VCaP (cell line): ENCODE results near the gene NR6A1.

Experiments
- H3K27ac ChIP-seq: fragments of 450-650 bp; 2 replicates; pipeline ENCODE4 v1.5.1; 2017
- TF ChIP-seq, protein P1 (sequence below): fragments of 450-650 bp; conservative IDR thresholded peaks from 2 replicates; pipeline ENCODE4 v1.5.1; 2017; ENCODE audit warnings: mild to moderate bottlenecking, moderate library complexity

The NR6A1 gene

DNA sequence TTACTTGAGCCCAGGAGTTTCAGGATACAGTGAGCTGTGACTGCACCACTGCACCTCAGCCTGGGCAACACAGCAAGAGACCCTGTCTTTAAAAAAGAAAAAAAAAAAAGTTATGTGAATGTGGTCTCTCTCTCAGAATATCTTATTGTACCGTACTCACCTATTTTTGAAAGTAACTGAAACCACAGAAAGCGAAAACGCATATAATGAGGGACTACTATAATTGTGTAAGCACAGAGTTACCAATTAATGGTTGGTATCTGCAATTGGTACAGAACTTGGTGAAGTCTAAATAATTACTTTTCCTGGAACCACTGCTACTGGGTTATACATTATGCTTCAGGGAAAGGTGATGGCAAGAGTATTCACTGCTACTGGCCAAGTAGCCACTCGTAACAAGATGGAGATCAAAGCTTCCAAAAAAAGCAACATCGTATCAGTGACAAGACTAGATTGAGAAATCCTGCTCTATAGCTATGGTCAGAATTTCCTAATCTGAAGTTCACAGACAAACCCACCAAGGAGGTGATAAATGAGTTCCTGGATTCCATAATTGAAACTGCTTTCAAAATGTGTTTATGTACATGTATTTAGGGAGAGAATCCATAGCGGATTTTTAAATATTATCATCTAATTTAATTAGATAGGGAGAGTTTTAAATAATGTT lies 82.7 kb downstream of the NR6A1 start:
- TF ChIP-seq, protein P1, sequence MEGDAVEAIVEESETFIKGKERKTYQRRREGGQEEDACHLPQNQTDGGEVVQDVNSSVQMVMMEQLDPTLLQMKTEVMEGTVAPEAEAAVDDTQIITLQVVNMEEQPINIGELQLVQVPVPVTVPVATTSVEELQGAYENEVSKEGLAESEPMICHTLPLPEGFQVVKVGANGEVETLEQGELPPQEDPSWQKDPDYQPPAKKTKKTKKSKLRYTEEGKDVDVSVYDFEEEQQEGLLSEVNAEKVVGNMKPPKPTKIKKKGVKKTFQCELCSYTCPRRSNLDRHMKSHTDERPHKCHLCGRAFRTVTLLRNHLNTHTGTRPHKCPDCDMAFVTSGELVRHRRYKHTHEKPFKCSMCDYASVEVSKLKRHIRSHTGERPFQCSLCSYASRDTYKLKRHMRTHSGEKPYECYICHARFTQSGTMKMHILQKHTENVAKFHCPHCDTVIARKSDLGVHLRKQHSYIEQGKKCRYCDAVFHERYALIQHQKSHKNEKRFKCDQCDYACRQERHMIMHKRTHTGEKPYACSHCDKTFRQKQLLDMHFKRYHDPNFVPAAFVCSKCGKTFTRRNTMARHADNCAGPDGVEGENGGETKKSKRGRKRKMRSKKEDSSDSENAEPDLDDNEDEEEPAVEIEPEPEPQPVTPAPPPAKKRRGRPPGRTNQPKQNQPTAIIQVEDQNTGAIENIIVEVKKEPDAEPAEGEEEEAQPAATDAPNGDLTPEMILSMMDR, result no peak
- no peak overlapping the region for H3K27ac ChIP-seq

DNA sequence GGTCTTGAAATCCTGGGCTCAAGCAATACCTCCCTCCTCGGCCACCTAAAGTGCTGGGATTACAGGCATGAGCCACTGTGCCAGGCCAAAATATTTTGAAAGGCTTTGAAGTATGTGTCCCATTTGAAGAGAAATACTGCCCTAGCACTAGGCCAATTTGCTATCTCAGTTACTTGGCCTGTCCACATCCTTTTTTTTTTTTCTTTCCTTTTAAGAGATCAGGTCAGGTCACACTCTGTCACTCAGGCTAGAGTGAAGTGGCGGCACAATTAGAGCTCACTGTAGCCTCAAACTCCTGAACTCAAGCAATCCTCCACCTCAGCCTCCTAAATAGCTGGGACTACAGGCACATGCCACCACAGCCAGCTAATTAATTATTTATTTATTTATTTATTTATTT lies 84.2 kb downstream of the NR6A1 start:
- TF ChIP-seq, protein P1, result no peak
- no peak overlapping the region for H3K27ac ChIP-seq

DNA sequence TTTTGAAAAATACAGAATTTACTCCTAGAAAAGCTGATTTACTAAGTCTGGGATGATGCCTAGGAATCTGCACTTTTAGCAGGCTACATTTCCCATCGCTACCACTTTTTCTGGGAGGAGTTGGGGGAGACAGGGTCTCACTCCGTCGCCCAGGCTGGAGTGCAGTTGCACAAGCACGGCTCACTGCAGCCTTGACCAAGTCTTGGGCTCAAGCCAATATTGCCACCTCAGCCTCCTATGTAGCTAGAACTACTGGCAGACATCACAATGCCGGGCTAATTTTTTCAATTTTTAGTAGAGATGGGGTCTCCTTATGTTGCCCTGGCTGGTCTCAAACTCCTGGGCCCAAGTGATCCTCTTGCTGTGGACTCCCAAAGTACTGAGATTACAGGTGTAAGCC lies 85.9 kb downstream of the NR6A1 start:
- TF ChIP-seq, protein P1, result no peak
- H3K27ac ChIP-seq, result no peak overlapping the region

DNA sequence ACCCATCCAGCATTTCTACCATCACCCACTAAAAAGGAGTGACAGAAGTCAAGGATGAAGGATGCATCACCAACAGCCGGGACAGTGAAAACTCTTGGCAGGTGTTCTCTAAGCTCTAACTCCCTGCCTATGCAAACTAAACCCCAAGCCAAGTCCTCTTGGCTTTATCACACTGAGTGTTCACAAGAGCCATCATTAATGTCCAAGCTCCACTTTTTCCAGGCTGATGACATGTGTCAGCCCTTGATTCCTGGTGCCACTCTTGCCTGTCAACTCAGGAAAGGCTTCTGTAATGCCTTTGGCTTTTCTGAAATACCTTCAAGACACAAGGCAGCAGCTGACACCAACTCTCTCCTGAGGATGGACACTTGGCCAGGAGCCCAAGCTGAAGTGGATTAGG lies 86.9 kb downstream of the NR6A1 start:
- TF ChIP-seq, protein P1, result no peak
- no peak overlapping the region for H3K27ac ChIP-seq

DNA sequence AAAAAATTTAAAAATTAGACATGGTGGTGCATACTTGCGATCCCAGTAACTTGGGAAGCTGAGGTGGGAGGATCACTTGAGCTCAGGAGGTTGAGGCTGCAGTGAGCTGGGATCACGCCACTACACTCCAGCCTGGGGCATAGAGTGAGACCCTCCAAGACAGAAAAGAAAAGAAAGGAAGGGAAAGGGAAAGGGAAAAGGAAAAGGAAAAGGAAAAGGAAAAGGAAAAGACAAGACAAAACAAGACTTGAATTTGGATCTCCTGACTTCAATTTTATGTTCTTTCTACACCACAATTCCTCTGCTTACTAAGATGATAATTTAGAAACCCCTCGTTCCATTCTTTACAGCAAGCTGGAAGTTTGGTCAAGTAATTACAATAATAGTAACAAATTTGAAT lies 88.1 kb downstream of the NR6A1 start:
- TF ChIP-seq, protein P1, result no peak
- no peak overlapping the region for H3K27ac ChIP-seq

DNA sequence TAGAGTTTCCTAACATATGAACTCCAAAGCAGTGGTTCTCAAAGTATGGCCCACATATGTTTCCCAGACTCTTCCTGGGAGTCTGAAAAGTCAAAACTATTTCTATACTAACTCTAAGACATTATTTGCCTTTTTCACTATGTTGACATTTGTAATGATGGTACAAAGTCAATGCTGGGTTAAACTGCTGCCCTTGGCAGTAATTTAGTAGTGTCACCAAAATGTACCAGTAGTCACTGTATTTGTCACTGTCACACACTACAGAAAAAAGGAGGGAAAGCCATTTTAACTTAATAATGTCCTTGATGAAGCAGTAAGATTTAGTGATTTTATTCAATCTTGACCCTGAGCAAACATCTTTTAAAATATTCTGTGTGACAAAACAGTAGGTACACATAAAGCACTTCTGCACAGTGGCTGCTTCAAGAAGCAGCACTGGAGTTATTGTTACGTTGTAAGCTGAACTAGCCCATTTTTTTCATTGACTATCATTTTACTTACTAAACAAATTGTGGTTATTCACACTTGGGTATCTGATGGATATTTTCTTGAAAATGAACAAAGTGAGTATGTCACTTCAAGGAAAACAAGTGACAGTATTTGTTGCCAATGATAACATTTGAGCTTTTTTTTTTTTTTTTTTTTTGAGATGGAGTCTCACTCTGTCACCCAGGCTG lies 90.3 kb downstream of the NR6A1 start:
- TF ChIP-seq, protein P1, result no peak
- H3K27ac ChIP-seq, result no peak overlapping the region

DNA sequence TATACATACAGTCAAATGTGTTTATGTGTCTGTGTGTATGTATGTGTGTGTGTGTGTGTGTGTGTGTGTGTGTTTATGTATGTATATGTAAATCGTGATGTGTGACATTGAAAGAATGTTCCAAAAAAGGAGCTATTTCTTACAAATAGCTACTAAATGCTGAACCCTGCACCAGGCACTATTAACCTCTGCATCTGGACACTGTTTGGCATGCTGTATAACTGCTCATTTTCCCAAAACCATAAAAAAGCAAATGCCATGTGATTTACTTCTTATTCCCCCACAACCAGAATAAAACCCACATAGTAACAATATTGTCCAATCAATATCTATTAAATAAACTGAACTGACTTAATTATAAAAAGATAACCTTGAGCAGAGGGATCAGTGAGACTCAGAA lies 91.1 kb downstream of the NR6A1 start:
- TF ChIP-seq, protein P1, result no peak
- H3K27ac ChIP-seq, result no peak overlapping the region
